ENCODE results near the gene EVI5.

- TF ChIP-seq CTCF (conservative IDR thresholded peaks at IDR 0.05 in 1 of 2, IDR thresholded peaks at IDR 0.05 in 1 of 2; ENCODE audit: extremely low read depth in 1 of 2, insufficient read depth in 1 of 2, low read depth in 1 of 2, low read length in 2 of 2) (no peak), EZH2 (IDR thresholded peaks at IDR 0.05; ENCODE audit: borderline replicate concordance, low read length) (no peak)
Observed at GRCh38 chr1:92567211-92567868, 217.6 kb downstream of the EVI5 start.
